ENCODE measurements around the gene DOCK8.

DNA sequence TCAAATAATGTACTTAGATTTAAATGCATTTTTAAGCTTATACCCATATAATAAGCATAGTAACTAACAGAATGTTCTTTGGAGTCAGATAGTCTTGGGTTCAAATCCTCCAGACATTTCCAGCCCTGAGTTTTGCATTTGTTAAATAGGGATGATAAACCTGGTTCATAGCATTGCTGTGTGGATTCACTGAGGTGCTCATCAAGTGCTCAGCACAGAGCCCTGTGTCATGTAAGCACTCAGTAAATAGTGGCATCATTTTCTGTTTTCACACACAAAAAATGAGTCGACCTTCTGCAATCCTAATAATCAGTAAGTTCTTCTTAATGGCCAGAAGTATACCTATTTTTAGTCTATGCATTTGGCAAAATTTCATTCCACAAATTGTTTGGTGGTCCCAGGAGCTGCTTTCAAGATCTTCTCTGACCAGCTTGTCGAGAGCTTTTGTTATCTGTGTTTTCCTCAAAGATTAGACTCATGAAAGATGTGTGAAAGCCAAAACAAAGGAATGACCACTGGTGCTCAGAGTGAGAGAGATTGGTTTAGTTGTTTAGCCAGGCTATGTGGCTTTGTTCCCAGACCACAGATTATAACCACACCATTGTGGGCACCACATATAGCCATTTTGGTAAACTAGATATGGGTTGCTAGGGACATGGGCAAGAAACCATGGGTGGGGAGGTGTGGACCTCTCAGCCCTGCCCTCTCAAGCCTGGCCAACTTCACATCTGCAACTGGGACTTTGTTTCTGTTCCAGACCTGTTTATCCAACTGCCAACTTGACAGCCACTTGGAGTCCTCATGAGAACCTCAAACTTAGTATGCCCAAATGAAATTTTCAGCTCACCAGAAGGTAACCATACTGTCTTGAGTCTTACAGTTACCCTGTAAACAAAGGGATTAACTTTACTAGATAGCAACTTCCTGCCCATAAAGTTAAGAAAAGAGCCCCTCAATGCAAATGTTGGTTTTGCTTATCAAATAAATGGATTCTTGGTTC is 45.0 kb downstream of the DOCK8 start:
- TF ChIP-seq, protein P1, sequence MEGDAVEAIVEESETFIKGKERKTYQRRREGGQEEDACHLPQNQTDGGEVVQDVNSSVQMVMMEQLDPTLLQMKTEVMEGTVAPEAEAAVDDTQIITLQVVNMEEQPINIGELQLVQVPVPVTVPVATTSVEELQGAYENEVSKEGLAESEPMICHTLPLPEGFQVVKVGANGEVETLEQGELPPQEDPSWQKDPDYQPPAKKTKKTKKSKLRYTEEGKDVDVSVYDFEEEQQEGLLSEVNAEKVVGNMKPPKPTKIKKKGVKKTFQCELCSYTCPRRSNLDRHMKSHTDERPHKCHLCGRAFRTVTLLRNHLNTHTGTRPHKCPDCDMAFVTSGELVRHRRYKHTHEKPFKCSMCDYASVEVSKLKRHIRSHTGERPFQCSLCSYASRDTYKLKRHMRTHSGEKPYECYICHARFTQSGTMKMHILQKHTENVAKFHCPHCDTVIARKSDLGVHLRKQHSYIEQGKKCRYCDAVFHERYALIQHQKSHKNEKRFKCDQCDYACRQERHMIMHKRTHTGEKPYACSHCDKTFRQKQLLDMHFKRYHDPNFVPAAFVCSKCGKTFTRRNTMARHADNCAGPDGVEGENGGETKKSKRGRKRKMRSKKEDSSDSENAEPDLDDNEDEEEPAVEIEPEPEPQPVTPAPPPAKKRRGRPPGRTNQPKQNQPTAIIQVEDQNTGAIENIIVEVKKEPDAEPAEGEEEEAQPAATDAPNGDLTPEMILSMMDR (IDR thresholded peaks at IDR 0.05) = no peak
- TF ChIP-seq POLR2A (IDR thresholded peaks at IDR 0.05) = no peak
